HG03342 (cell line): ENCODE data around the gene MYO1H.

Experiments used
- ATAC-seq: cut with Tn5 transposase; IDR thresholded peaks from one replicate; pipeline ENCODE4 v1.9.1; 2021; ENCODE audit warnings: mild to moderate bottlenecking, moderate library complexity; ENCODE audit not compliant: unreplicated experiment

MYO1H gene

DNA sequence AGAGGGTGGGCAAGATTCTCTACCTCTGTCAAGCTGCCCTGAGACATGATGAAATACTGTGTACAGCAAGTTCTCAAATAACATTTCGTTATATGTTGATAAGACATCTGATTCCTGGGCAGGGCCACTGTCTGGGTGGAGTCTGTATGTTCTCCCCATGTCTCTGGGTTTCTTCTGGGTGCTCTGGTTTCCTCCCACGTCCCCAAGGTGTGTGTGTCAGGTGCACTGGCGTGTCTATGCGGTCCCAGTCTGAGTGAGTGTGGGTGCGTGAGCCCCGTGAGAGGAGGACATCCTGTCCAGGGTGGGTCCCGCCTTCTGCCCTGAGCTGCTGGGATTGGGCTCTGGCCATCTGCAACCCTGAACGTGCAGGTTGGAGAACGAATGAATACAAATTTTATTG is 99.8 kb downstream of the MYO1H start:
- no peak for ATAC-seq

DNA sequence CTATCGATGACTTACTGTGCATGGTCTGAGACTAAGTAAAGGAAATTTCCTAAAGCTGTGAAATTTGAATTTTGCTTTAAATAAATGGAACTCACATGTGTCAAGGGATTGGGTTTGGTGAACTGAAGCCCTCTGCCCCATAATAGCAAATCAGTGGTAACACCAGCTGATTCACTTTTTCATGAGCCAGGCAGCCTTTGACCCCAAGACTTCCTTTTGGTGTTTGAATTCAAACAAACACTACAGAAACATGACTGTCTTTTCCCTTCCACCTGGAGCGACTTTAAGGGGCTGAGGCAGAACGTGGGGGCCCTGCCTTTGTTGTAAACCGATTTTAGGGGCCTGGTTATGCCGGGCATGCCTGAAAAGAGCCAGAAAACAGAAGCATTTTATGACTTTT is 100.6 kb downstream of the MYO1H start:
- no peak for ATAC-seq

GRCh38 chr12:109448707-109449390 is 101.1 kb downstream of the MYO1H start:
- no peak for ATAC-seq

DNA sequence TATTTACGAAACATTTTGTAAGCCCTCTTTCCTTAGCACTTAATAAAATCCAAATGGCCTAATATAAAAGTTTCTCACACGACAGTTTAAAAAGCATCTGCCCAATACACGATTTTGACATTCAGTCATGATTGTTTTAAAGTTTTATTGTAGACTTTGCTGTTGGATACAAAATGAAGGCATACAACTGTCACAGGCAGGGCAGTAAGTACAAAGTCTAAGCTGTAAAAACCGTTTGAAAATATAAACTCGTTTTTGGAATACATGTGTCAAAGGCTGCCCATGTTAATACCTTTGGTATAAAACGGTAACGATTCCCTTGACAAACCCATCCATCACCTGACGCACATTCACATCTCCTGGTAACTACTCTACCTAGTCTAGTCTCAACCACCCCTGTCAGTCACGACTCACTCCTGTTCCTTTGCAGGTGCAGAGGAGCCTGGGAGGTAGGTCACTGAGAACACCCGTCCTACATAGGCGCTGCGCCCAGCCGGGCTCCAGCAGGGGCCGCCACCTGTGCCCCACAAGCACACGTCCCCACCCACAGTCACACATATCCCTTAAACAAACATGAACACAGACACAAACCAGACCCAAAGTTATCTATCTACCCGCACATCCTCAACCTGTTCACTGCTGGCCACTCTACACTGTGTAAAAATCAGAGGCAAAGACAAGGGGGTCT is 102.3 kb downstream of the MYO1H start:
- ATAC-seq = no peak

DNA sequence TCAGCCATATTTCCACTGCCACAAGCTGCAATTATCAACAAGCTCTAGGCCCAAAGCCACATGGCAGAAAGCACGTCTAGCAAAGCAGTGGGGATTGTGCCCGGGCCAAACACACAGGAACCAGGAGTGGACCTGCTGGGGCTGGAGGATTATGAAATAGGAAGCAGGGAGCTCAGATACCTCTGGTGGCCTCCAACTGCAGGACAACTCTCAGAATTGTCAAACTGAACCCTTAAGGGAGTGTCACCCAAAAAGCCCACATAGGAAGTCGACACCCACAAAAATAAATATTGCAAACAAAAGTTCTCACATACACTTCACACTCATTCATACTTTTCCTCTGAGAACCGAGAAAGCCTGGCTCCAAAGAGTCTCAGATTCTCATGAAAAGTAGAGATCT is 103.3 kb downstream of the MYO1H start:
- ATAC-seq = no peak

- no peak for ATAC-seq
Observed at GRCh38 chr12:109451400-109451799, 103.7 kb downstream of the MYO1H start.

DNA sequence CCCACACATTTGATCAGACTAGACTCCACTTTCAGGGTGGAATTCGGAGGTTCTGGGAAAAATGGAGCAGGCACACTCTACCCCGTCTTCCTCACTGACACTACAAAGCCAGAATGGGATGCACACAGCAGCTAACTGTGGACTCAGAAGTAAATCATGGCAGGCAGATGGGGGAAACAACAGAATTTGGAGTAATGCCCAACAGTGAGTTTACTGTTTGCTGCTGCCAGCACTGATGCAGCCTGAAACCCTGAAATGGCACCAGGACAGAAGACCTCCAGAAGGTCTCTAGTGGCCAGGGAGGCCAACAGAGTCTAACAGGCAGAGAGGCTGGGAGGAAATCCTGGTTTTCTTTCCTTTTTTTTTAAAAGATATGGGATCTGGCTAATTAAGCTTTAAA is 104.8 kb downstream of the MYO1H start:
- ATAC-seq = no peak

DNA sequence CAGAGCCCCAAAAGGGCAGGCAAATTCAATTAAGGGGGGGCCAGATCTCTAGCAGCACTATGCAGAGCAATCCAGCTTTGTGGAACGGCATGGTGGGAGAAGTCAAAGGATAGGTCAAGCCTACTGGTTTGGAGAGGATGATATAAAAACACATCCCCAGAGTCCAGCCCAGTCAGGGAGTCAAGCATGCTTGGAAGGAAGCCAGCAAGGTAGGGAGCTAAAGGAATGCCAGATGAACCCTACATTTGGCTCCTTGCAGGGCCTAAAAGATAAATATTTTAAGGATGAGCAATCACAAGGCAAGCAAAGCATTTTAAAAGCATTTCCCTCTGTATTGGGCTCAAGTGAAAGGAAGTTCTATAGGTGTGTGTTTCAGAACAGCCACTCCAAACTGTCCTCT is 108.0 kb downstream of the MYO1H start:
- no peak for ATAC-seq

DNA sequence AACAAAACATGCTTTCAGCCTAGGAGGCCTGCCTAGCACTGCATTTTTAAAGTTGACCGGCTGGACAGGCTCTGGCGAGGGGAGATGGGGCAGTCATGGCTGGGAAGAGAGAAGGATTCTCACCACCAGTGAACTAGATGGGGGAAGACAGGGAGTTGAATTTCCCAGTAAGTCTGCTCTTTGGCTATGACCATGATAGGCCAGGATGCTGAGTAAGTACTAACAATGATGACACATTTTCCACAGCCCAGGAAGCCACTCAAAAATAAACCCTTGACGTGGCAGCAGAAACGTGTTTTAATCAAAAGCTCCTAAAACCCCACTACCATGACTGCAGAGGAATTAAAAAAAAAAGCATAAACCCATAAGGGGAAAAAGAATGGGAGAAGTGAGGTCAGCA is 110.4 kb downstream of the MYO1H start:
- no peak for ATAC-seq

GRCh38 chr12:109458771-109459208 is 111.1 kb downstream of the MYO1H start:
- ATAC-seq = no peak

DNA sequence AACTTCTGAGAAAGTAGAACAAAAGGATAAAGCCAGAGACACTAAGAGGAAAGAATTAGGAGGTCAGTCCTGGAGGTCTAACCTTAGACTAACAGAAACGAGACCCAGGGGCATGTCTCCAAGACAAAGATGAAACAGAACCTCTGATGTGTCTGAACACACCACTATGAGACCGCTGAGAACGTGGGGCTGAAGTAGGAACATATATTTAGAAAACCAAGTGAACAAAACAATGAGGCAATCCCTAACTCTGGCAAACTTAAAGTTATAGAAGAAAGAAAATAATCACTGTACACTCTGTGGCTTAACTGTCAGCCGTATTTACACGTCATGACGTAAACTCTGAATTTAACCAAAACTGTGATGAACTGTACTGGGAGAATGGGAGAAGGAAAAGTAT is 111.5 kb downstream of the MYO1H start:
- no peak for ATAC-seq

- no peak for ATAC-seq
Observed at GRCh38 chr12:109460538-109460937, 112.8 kb downstream of the MYO1H start.

GRCh38 chr12:109461049-109461845 is 113.5 kb downstream of the MYO1H start:
- ATAC-seq = no peak

DNA sequence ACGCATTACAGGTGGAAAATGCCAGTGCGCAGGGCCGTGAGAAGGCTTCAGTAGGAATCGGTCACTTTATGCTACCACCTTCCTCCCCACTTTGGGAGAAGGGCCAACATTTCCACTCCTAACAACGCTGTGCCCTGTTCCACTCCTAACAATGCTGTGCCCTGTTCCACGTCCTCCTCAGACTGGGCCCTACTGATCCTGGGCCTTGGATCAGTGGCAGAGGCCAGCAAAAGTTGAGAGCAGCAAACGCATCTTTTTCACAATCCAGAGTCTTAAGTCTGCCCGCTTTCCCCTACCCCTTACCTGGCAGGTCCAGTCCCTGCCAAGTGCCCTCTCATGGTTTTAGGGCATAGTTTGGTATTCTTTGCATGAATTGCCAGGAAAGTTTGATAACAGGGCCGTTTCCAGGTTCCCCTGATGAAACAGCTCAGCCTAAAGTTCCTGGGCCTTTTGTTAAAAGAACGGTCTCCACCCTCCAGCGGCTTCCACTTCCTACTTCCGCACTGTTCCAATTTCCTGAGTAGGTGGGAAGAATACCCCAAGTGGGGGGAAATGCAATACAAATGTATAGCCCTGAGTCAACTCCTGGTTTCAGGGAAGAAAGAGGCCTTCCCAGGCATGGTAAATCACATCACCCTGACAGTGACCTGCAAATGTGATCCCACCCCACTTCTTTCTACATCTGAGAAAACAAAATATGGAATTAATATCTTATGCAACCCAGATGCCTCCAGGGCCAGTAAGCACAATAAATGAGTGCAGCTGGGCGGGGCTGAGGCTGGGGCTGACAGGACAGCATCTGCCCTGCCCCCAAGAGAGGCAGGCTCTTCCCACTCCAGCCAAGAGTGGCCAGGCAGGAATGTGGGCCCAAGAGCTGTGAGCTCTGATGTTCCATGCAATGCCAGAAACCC is 114.4 kb downstream of the MYO1H start:
- ATAC-seq = no peak

DNA sequence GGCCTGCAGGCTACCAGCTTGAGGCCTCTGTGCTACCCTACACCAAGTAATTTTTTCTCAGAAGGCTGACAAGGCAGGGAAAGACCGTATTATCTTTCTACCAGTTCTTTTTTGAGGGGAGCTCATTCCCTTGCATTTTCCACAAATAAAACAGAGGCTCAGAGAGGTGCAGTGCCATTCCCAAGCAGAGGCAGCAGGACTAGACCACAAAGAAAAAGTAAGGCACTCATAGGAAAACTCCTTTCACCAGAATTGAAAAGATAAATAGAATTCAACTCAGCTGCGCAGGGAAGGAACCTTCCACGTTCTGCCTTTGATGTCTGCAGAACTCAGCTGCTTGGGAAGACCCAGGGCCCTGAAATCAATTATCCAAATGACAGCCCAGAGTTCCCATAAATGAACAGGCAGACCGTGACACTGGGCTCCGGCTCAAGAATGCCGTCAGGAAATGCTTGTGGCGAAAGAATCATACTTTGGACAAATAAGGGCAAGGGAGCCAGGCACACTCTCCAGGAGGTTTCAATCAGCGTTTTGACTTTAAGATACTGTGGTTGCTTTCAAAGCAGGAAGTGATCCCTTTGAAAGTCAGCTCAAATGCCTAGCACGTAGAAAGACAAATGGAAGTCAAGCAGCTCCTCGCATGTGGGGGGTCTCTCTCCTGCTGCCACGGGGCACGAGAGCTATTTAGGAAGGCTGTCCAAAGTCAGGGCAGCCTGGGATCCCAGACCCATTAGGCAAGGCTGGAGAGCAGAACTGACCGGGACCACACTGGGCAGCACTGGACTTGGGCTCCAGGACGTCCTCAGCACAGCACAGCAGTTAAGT is 115.4 kb downstream of the MYO1H start:
- ATAC-seq = no peak

GRCh38 chr12:109463756-109464155 is 116.1 kb downstream of the MYO1H start:
- no peak for ATAC-seq

- ATAC-seq = no peak
Observed at GRCh38 chr12:109464642-109465351, 117.1 kb downstream of the MYO1H start.

DNA sequence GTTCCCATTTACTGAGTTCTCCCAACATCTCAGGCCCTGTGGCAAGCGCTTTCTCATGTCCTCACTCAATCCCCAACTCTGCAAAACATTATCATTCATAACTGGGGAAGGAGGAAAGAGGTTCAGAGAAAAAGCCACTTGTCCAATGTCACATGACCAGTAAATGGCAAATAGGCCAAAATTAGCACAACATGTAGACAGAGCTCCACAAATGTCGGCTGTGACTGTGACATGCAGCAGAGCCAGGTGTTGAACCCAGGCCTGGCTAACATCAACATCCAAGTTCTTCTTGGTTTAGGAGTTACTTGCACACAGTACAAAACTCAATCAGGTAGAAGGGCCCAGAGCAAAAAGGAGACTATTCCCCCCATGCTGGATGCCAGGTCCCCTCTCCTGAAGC is 118.6 kb downstream of the MYO1H start:
- no peak for ATAC-seq

DNA sequence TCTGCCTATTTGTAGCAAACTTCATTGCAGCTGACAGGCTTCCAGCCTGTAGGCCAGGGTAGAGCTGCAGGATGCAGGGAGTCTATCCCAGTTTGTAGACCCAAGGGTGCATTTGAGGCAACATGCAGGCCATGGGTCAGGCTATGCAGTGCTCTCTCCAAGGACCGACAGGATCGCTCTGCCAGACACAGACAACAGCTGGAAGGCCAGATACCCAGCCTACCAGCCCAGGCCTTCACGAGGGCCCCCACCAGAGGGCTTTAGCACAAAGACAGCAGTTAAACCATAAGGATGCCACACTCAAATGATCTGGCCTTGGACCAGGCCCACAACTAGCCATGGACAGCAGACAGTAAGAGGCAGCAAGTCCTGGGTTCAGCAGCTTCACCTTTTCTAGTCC is 119.1 kb downstream of the MYO1H start:
- no peak for ATAC-seq
